Smooth muscle cell of the brain vasculature (primary cell): ENCODE results near the gene WEE1.
"Not testable (repeated sequence)": the region's sequence is repeated elsewhere in the genome, so short reads cannot be mapped to it uniquely, and the experiment has no call there.

Source experiments
- DNase-seq: peaks from one replicate; pipeline ENCODE4 v3.0.0-alpha.2; 2012; ENCODE audit warnings: low read depth, low spot score

The WEE1 gene

GRCh38 chr11:9596926-9597464 is 23.5 kb downstream of the WEE1 start:
- DNase-seq = no peak

DNA sequence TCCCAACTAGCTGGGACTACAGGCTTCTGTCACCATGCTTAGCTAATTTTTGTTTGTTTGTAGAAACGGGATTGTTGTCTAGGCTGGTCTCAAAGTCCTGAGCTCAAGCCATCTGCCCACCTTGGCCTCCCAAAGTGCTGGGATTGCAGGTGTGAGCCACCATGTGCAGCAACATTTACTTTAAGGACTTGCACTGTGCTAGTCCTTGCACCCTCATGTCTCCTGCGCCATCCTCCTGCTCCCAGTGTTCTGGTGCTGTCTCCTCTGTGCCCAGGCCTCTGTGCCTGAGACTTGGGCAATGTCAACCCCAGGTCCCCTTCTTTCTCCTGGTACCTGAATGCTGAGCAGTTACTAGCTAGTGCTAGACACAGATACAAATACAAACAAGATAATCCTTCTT is 26.7 kb downstream of the WEE1 start:
- DNase-seq = no peak

DNA sequence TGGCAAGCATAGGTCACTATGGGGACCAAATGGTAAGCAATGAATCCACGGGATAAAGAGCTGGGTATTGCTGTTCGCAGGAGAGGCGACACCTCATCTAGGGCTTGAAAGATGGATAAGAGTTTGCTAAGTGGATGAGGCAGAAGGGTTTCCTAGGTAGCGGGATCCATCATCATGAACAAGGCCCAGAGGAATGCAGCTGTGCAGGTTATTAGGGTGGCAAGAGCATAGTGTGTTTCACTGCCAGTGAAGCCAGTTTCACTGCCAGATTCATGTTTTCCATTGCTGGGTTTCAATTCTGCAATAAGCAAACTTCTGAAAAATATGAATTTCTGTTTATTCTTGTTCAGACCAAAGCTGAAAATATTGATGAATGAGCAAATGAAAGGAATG is 27.2 kb downstream of the WEE1 start:
- DNase-seq = no peak

DNA sequence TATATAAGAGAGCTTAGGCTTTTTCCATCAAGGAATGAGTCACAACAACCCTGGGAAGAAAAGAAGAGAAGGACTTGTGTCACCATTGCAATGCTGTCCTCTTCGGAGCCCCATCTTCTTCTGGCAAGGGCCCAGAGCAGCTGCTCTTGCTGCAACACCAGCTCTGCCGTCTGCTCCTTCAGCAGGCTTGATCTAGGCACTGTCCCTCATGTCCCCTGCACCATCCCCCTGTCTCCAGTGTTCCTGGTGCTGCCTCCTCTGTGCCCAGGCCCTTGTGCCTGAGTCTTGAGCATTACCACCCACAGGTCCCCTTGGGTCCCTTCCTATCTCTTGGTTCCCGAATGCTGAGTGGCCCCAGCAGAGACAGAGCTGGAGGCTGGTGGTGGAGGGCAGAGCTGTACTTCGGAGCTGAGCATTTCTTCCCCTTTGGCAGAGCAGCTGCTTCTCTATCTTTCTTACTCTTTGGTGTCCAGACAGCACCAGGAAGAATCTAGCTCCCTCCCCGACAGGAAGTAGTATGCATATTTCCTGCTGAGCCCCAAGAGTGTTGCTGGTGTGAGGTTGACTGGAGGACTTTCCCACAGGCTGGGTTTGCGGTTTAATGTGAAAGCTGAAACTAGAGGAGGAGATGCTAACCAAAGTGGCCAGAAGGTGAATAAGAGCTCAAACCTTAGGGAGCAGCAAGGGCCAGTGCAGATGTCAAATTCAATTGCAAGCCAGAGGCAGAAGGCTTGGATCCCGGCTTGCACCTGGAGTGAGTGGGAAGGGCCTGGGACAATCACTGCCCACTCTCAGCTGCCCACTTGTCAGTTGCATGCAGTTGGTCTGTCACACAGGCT is 27.8 kb downstream of the WEE1 start:
- DNase-seq = peak; percentile 79

DNA sequence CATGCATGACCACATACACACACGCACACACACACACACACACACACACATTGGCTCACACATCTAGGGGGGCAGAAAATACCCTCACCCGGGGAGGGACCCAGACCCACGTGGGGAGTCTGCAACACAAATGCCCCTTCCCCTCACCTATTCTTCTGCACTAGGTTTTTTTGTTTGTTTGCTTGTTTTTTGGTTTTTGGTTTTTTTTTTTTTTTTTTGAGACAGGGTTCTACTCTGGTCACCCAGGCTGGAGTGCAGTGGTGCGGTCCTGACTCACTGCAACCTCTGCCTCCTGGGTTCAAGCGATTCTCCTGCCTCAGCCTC is 28.4 kb downstream of the WEE1 start:
- no peak for DNase-seq

- DNase-seq = not testable (repeated sequence)
Measured at GRCh38 chr11:9603214-9603613, 29.7 kb downstream of the WEE1 start.

- no peak for DNase-seq
Measured at GRCh38 chr11:9604134-9604533, 30.7 kb downstream of the WEE1 start.

DNA sequence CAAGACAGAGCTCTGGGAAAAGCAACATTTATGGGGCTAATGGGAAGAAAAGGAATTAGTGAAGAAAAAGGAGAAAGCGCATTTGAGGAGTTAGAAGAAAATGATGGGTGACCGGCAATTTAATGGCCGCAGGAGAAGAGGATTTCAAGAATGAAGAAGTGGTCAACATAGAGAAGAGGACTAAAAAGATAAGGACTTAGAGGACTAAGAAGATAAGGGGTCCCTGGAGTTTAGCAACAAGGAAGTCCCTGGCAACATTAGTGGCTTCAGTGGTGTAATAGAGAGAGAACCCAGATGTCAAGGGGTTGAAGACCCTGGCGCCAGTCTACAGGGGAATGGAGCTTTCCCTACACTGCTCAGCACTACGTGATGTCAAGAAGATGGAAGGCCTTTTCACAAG is 32.3 kb downstream of the WEE1 start:
- DNase-seq = no peak

DNA sequence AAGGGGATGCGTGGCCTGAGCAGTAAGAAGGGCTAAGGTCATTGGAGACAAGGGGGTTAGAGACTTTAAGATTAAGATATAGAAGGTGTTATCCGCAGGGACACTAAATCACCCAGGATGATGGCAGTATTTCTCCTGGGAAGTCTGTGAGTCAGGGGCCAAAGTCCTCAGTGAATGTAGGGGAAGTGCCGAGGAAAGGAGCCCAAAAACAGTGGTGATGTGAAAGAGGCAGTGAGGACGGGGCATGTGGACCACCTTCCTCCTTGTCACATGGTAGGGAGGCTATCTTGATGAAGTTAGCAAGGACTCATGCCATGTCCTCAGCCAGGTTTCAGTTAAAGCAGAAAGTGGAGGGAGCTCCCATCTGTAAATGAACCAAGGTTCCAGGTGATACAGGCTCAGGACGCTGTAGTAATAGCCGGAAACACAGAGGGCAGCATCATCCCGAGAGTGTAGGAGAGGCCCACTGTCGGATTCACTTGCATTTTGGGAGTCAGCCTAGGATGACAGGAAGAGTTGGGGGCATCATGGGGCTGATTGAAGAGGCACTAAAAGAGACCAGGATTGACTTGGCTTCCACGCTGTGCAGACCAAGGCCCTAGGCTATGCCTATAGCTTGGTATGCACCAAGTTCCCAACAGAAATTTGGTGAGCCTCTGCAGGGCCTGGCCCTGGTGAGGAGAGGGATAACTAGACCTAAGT is 33.5 kb downstream of the WEE1 start:
- DNase-seq = no peak

DNA sequence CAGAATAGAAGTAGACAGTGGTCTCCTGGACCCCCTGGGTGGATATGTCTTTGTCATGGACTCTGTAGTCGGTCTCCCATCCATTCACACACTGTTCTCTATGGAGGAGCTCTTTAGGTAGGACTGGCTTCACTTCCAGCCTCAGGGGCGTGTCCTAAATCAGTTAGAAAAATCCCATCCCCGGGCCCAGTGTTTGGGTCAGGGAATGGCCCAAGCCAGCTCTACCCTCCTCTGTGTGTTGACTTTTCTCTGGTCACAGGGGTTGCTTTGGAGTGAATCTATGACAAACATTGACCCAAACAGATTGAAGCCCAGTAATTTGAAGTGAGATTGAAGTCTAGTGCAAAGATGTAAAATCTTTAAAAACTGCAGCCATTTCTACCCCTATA is 34.0 kb downstream of the WEE1 start:
- no peak for DNase-seq

GRCh38 chr11:9609002-9609759 is 35.7 kb downstream of the WEE1 start:
- DNase-seq = no peak

GRCh38 chr11:9609841-9610240 is 36.4 kb downstream of the WEE1 start:
- DNase-seq = no peak

GRCh38 chr11:9613118-9613829 is 39.8 kb downstream of the WEE1 start:
- peak; percentile 88 for DNase-seq

GRCh38 chr11:9613830-9614762 is 40.6 kb downstream of the WEE1 start:
- no peak for DNase-seq

- no peak for DNase-seq
Measured at GRCh38 chr11:9615031-9615451, 41.6 kb downstream of the WEE1 start.

DNA sequence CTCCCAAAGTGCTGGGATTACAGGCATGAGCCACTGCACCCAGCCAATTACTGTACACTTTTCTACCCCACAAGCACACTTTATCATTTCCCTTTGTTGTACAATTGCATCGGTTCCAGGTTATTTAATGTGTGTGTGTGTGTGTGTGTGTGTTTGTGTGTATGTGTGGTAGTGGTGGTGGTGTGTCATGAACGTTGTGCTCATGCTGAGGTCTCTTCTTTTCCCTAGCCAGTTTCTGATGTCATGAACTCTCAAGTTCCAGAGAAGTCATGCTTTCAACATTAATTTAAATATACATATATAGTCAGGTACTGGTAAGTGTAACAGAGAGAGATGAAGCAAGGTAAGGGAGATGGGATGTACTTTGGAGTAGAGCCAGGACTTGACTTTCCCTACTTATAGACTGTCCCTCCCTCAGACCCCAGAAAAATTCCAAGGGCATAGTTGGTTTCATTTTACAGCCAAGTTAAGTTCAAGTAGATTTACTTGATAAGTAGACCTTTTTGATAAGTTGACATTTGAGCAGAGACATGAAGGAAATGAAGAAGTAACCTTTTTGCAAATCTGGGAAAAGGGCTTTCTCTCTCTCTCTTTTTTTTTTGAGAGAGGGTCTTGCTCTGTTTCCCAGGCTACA is 42.7 kb downstream of the WEE1 start:
- DNase-seq = no peak

DNA sequence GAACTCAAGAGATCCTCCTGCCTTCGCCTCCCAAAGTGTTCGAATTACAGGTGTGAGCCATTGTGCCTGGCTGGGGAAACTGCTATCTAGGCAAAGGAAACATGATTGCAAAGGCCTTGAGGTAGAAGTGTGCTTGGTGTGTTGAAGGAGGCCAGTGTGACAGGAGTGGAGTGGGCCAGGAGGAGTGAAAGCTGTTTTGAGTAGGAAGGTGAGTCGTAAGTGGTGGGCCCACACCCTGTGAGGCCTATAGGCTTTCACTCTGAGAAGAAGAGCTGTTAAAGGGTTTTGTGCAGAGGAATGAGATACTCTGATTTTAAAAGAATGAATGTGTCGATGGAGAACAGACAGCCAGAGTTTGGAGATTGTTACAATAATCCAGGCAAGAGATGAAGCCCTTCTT is 43.4 kb downstream of the WEE1 start:
- no peak for DNase-seq

GRCh38 chr11:9617940-9618339 is 44.5 kb downstream of the WEE1 start:
- no peak for DNase-seq

DNA sequence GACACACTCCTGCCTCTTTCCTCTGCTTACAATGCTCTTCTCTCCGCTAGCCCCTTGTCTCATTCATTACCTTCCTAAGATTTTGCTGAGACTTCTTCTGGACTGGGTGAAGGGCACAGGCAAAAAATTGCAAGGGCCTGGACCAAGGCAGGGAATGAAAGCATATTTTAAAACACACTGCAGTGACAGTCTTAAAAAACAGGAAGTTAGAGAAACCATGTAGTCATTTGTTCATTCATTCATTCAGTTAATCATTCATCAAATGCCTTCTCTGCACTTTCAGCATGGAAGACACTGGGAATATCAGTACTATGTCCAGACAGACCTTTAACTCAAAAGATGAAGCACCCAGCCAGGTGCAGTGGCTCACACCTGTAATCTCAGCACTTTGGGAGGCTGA is 45.5 kb downstream of the WEE1 start:
- no peak for DNase-seq

GRCh38 chr11:9619971-9620370 is 46.5 kb downstream of the WEE1 start:
- DNase-seq = no peak
